ENCODE measurements around the gene LARGE1. TPM values are rescaled to one million over a fixed set of nuclear protein-coding genes. Genes with fewer than 3 reads are reported as not detected.

LARGE1 gene
- total and polyA plus RNA-seq, 10 donors = 1.9 to 35.8 (median 22.8) TPM

DNA sequence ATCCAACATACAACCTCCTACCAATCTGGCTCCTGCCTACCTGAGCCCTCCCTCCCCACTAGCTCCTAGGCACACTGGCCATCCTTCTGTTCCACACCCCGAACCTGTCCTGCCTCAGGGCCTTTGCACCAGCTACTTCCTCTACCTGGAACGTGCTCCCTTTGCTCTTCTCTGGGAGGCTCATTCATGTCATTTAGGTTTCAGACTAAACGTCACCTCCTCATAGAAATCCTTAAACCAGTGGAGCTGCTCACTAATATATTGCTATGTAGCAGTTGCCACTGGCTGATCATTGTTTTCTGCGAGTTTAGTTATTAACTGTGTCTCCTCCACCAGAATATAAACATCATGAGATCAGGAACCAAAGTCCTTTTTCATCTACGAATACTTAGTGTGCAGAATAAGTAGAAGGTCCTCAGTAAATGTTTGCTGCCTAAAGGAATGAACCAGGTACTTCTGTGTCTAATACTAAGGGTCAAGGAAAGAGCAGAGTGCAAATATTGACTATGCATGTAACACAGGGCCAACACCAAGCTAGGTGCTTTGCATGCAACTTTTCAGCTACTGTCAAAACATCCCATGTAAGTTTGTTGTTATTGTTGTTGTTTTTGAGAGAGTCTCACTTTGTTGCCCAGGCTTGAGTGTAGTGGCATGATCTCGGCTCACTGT is 584.5 kb downstream of the LARGE1 start:
- Histone ChIP-seq H3K27me3 (replicated peaks in 1 of 7) (no peaks in the 10 kb centered on the region), H3K9me3 (peaks cover 0 to 4% (median 0%) of the 10 kb centered on the region in 8 donors), H3K36me3 (peaks cover 0 to 37% (median 0%) of the 10 kb centered on the region in 6 donors), H3K4me1 (no peaks in the 10 kb centered on the region), H3K4me3 (no peak overlapping the region), H3K27ac (no peak overlapping the region)
- TF ChIP-seq POLR2AphosphoS5 (IDR thresholded peaks at IDR 0.05) (no peak), POLR2A (IDR thresholded peaks at IDR 0.05) (no peak)
- TF ChIP-seq, protein P1, sequence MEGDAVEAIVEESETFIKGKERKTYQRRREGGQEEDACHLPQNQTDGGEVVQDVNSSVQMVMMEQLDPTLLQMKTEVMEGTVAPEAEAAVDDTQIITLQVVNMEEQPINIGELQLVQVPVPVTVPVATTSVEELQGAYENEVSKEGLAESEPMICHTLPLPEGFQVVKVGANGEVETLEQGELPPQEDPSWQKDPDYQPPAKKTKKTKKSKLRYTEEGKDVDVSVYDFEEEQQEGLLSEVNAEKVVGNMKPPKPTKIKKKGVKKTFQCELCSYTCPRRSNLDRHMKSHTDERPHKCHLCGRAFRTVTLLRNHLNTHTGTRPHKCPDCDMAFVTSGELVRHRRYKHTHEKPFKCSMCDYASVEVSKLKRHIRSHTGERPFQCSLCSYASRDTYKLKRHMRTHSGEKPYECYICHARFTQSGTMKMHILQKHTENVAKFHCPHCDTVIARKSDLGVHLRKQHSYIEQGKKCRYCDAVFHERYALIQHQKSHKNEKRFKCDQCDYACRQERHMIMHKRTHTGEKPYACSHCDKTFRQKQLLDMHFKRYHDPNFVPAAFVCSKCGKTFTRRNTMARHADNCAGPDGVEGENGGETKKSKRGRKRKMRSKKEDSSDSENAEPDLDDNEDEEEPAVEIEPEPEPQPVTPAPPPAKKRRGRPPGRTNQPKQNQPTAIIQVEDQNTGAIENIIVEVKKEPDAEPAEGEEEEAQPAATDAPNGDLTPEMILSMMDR (IDR thresholded peaks at IDR 0.05 in 8 of 11, conservative IDR thresholded peaks at IDR 0.05 in 3 of 11) = no peak
- 75 to 91% (median 87%) methylated on average over 6 of the region's 6 CpGs for WGBS, 5 donors
- intact Hi-C loops (cut with DNase I; ENCODE audit: low total_unique reads) = no loop called here
- no peak for DNase-seq

DNA sequence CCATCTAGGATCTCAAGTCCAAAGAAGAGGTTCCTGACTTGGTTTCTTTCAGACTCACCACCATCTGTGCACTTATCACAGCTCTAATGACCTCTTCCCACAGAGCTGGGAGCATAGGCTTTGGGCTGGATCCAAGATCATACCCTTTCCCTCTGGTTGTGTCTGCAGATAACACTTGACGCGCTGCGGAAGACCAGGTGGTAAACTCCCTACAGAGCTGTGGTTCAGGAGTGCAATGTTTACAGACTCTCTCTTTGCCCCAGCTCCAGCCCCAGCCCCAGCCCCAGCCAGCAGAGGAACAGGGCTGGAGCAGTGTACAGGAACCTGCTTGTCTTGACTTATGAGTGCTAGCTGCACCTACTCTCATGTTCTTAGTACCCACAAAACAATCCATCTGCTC is 587.7 kb downstream of the LARGE1 start:
- no peaks in the 10 kb centered on the region for H3K4me1 ChIP-seq
- 70 to 100% (median 96%) methylated on average over 3 of the region's 3 CpGs for WGBS, 5 donors
- no peaks in the 10 kb centered on the region for H3K27me3 ChIP-seq (replicated peaks in 1 of 7)
- intact Hi-C loops (cut with DNase I; ENCODE audit: low total_unique reads) = no loop called here
- no peak overlapping the region for H3K27ac ChIP-seq
- H3K4me3 ChIP-seq = no peak overlapping the region
- TF ChIP-seq POLR2A (IDR thresholded peaks at IDR 0.05) (no peak), POLR2AphosphoS5 (IDR thresholded peaks at IDR 0.05) (no peak)
- TF ChIP-seq, protein P1 (IDR thresholded peaks at IDR 0.05 in 8 of 11, conservative IDR thresholded peaks at IDR 0.05 in 3 of 11) = no peak
- H3K9me3 ChIP-seq = peaks cover 0 to 4% (median 0%) of the 10 kb centered on the region in 8 donors
- peaks cover 0 to 31% (median 0%) of the 10 kb centered on the region in 6 donors for H3K36me3 ChIP-seq
- no peak for DNase-seq

DNA sequence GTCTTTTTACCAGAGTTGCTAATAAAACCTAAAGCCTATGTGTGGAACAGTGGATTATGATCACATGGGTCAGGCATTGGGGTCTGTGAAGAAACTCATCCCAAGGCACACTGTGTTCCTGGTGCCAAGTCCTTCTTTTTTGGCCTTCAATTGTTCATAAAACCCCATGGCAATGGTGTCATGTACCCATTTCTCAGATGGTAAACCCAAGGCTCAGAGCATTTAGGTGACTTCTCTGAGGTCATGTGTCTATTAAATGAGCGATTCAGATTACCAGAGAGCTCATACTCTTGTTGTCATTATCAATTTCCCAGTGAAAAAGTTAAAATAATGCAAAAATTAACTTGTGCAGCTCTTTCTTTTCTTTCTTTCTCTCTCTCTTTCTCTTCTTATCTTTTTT is 589.3 kb downstream of the LARGE1 start:
- Histone ChIP-seq H3K27ac (no peak overlapping the region), H3K36me3 (peaks cover 0 to 16% (median 0%) of the 10 kb centered on the region in 6 donors), H3K27me3 (replicated peaks in 1 of 7) (no peaks in the 10 kb centered on the region), H3K4me3 (no peak overlapping the region), H3K4me1 (peaks cover 0 to 5% (median 0%) of the 10 kb centered on the region in 6 donors), H3K9me3 (peaks cover 0 to 4% (median 0%) of the 10 kb centered on the region in 8 donors)
- intact Hi-C loops (cut with DNase I; ENCODE audit: low total_unique reads) = no loop called here
- TF ChIP-seq POLR2A (IDR thresholded peaks at IDR 0.05) = no peak
- TF ChIP-seq, protein P1 (IDR thresholded peaks at IDR 0.05 in 8 of 11, conservative IDR thresholded peaks at IDR 0.05 in 3 of 11) = no peak
- TF ChIP-seq POLR2AphosphoS5 (IDR thresholded peaks at IDR 0.05) = no peak
- 77 to 90% (median 81%) methylated on average over 1 of the region's 1 CpG for WGBS, 5 donors
- DNase-seq = no peak

DNA sequence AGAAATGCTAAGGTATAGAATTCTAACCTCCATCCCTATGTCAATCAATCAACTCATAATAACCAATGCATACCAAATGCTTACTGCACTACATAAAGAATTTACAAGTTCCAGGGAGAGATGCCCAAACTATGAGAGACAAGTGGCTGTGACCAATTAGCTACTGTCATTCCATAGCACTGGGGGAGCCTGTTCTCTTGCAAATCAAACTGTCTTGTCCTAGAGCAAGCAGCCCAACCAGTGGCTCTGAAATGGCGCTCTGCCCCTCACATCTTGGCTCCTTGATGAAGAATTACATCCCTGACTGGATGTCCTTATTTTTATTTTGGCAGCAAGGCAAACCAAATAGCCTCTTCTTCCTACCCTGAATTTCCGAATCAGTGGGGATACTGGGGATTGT is 589.7 kb downstream of the LARGE1 start:
- Histone ChIP-seq H3K4me1 (peaks cover 0 to 9% (median 2%) of the 10 kb centered on the region in 6 donors), H3K36me3 (peaks cover 0 to 11% (median 0%) of the 10 kb centered on the region in 6 donors), H3K27me3 (replicated peaks in 1 of 7) (no peaks in the 10 kb centered on the region), H3K9me3 (peaks cover 0 to 4% (median 0%) of the 10 kb centered on the region in 8 donors), H3K4me3 (no peak overlapping the region), H3K27ac (no peak overlapping the region)
- TF ChIP-seq POLR2A (IDR thresholded peaks at IDR 0.05) (no peak), POLR2AphosphoS5 (IDR thresholded peaks at IDR 0.05) (no peak)
- TF ChIP-seq, protein P1 (IDR thresholded peaks at IDR 0.05 in 8 of 11, conservative IDR thresholded peaks at IDR 0.05 in 3 of 11) = no peak
- no peak for DNase-seq
- intact Hi-C loops (cut with DNase I; ENCODE audit: low total_unique reads) = no loop called here
- 78 to 94% (median 85%) methylated on average over 2 of the region's 2 CpGs for WGBS, 5 donors
